Neural cell (in vitro differentiated cells): ENCODE measurements around the gene SERINC2. TPM values are rescaled to one million over a fixed set of nuclear protein-coding genes. Genes with fewer than 3 reads are reported as not detected.

Experiments
- H2AFZ ChIP-seq: fragments of 200-600, 300-800 bp; sonication (generic), shearing (Covaris generic); 2 replicates; pipeline ENCODE4 v1.6.0; 2014; ENCODE audit warnings: low read depth, mild to moderate bottlenecking, antibody characterized with exemption, low read length, moderate library complexity
- H3F3A ChIP-seq: fragments of 200-600 bp; shearing (Covaris generic); 2 replicates; pipeline ENCODE4 v1.6.1; 2016; ENCODE audit warnings: mild to moderate bottlenecking, moderate library complexity, mixed read lengths, antibody characterized with exemption, low read length; ENCODE audit not compliant: insufficient read depth, poor library complexity, severe bottlenecking
- H3K27ac ChIP-seq: fragments of 200-600, 300-800 bp; sonication (generic), shearing (Covaris generic); 2 replicates; pipeline ENCODE4 v1.5.1; 2014; ENCODE audit warnings: mild to moderate bottlenecking, low read length, moderate library complexity
- H3K27me3 ChIP-seq: fragments of 300-800, 200-600 bp; sonication (generic), shearing (Covaris generic); 2 replicates; pipeline ENCODE4 v1.6.0; 2014; ENCODE audit warnings: mild to moderate bottlenecking, low read depth, low read length, moderate library complexity; ENCODE audit not compliant: insufficient read depth
- H3K36me3 ChIP-seq: fragments of 300-800, 200-600 bp; sonication (generic), shearing (Covaris generic); 2 replicates; pipeline ENCODE4 v1.5.1; 2014; ENCODE audit warnings: mild to moderate bottlenecking, antibody characterized with exemption, low read length, moderate library complexity; ENCODE audit not compliant: insufficient read depth
- H3K4me2 ChIP-seq: fragments of 300-800, 200-600 bp; sonication (generic), shearing (Covaris generic); 2 replicates; pipeline ENCODE4 v1.6.0; 2014; ENCODE audit warnings: mild to moderate bottlenecking, low read length
- H3K4me3 ChIP-seq: fragments of 300-800, 200-600 bp; sonication (generic), shearing (Covaris generic); 2 replicates; pipeline ENCODE4 v1.5.1; 2014; ENCODE audit warnings: mild to moderate bottlenecking, low read length, moderate library complexity
- H3K79me2 ChIP-seq: fragments of 200-600 bp; shearing (Covaris generic); replicated peaks from 2 replicates; pipeline ENCODE4 v1.6.0; 2014; ENCODE audit warnings: mild to moderate bottlenecking, low read length, moderate library complexity; ENCODE audit not compliant: insufficient read depth
- H3K9ac ChIP-seq: fragments of 300-800, 200-600 bp; sonication (generic), shearing (Covaris generic); 2 replicates; pipeline ENCODE4 v1.6.1; 2016; ENCODE audit warnings: mild to moderate bottlenecking, low read length, mixed read lengths
- H3K9me2 ChIP-seq: fragments of 200-600 bp; shearing (Covaris generic); 2 replicates; pipeline ENCODE4 v1.6.1; 2016; ENCODE audit warnings: mild to moderate bottlenecking, low read length, mixed read lengths; ENCODE audit not compliant: insufficient read depth
- H3K9me3 ChIP-seq: fragments of 200-600, 300-800 bp; sonication (generic), shearing (Covaris generic); 2 replicates; pipeline ENCODE4 v1.6.1; 2016; ENCODE audit warnings: mild to moderate bottlenecking, mixed run types, low read length, moderate library complexity, mixed read lengths
- H4K20me1 ChIP-seq: fragments of 200-600 bp; shearing (Covaris generic); 2 replicates; pipeline ENCODE4 v1.6.1; 2016; ENCODE audit warnings: mild to moderate bottlenecking, mixed run types; ENCODE audit not compliant: insufficient read depth
- CTCF ChIP-seq: fragments of 450-650 bp; IDR thresholded peaks from 2 replicates; pipeline ENCODE4 v1.5.1; 2014; ENCODE audit warnings: antibody characterized with exemption, mild to moderate bottlenecking, moderate library complexity; ENCODE audit not compliant: poor library complexity, severe bottlenecking
- EP300 ChIP-seq: fragments of 450-650 bp; conservative IDR thresholded peaks from 2 replicates; pipeline ENCODE4 v1.6.1; 2014; ENCODE audit warnings: antibody characterized with exemption, mild to moderate bottlenecking, moderate library complexity; ENCODE audit not compliant: poor library complexity, severe bottlenecking
- EZH2 ChIP-seq: fragments of 200-600, 300-800 bp; shearing (Covaris generic), sonication (generic); IDR thresholded peaks from 2 replicates; pipeline ENCODE4 v1.6.1; 2014; ENCODE audit warnings: antibody characterized with exemption, low read length, borderline replicate concordance, mild to moderate bottlenecking; ENCODE audit not compliant: insufficient read depth, poor library complexity, severe bottlenecking
- MXI1 ChIP-seq: fragments of 450-650 bp; conservative IDR thresholded peaks from 2 replicates; pipeline ENCODE4 v1.6.1; 2014; ENCODE audit warnings: antibody characterized with exemption, mild to moderate bottlenecking; ENCODE audit not compliant: poor library complexity, severe bottlenecking
- POLR2AphosphoS5 ChIP-seq: IDR thresholded peaks from 2 replicates; pipeline ENCODE4 v1.6.1; 2012
- RAD21 ChIP-seq: fragments of 450-650 bp; conservative IDR thresholded peaks from 2 replicates; pipeline ENCODE4 v1.6.1; 2014; ENCODE audit warnings: antibody characterized with exemption, mild to moderate bottlenecking, moderate library complexity
- REST ChIP-seq: IDR thresholded peaks from 2 replicates; pipeline ENCODE4 v1.6.1; 2012; ENCODE audit warnings: borderline replicate concordance
- SMC3 ChIP-seq: fragments of 450-650 bp; conservative IDR thresholded peaks from 2 replicates; pipeline ENCODE4 v1.6.1; 2014; ENCODE audit warnings: antibody characterized with exemption, mild to moderate bottlenecking, moderate library complexity; ENCODE audit not compliant: poor library complexity
- TAF1 ChIP-seq: IDR thresholded peaks from 2 replicates; pipeline ENCODE4 v1.6.1; 2012; ENCODE audit warnings: low read depth
- polyA plus RNA-seq: library from polyadenylated mRNA; depleted of rRNA; stranded (reverse); fragments of >200 nt; gene quantifications from 2 replicates; pipeline ENCODE4 v1.2.3, GENCODE V29; 2014

Gene SERINC2
- polyA plus RNA-seq, 1 donor from 2014 or later = 8.6 TPM

- Histone ChIP-seq H3K9ac (no peak overlapping the region), H3K27ac (no peak overlapping the region), H2AFZ (no peak overlapping the region), H3K9me2 (no peaks in the 10 kb centered on the region), H3K4me2 (no peak overlapping the region), H3K79me2 (no peaks in the 10 kb centered on the region), H3K27me3 (no peaks in the 10 kb centered on the region), H3K36me3 (no peaks in the 10 kb centered on the region), H3F3A (no peaks in the 10 kb centered on the region), H3K4me3 (no peak overlapping the region), H3K9me3 (no peaks in the 10 kb centered on the region), H4K20me1 (no peaks in the 10 kb centered on the region)
- TF ChIP-seq CTCF (no peak), MXI1 (no peak), TAF1 (no peak), RAD21 (no peak)
Observed at GRCh38 chr1:31398246-31398645, 14.8 kb upstream of the SERINC2 start.

- Histone ChIP-seq H3K9ac (no peak overlapping the region), H2AFZ (no peak overlapping the region), H3K79me2 (no peaks in the 10 kb centered on the region), H3K4me2 (no peak overlapping the region), H3K27ac (no peak overlapping the region), H3K9me2 (no peaks in the 10 kb centered on the region), H4K20me1 (no peaks in the 10 kb centered on the region), H3K27me3 (no peaks in the 10 kb centered on the region), H3K36me3 (no peaks in the 10 kb centered on the region), H3F3A (no peaks in the 10 kb centered on the region), H3K4me3 (no peak overlapping the region), H3K9me3 (no peaks in the 10 kb centered on the region)
- TF ChIP-seq MXI1 (no peak), RAD21 (no peak), EZH2 (no peak), REST (no peak), SMC3 (no peak), POLR2AphosphoS5 (no peak), TAF1 (no peak), CTCF (no peak), EP300 (no peak)
Observed at GRCh38 chr1:31399976-31400375, 13.0 kb upstream of the SERINC2 start.
